GM18873 (cell line): ENCODE data around the gene POU6F1.

Experiments
- ATAC-seq: cut with Tn5 transposase; IDR thresholded peaks from one replicate; pipeline ENCODE4 v1.9.1; 2021; ENCODE audit warnings: mild to moderate bottlenecking, moderate library complexity, moderate number of reproducible peaks; ENCODE audit not compliant: unreplicated experiment, low FRiP score

Gene POU6F1

DNA sequence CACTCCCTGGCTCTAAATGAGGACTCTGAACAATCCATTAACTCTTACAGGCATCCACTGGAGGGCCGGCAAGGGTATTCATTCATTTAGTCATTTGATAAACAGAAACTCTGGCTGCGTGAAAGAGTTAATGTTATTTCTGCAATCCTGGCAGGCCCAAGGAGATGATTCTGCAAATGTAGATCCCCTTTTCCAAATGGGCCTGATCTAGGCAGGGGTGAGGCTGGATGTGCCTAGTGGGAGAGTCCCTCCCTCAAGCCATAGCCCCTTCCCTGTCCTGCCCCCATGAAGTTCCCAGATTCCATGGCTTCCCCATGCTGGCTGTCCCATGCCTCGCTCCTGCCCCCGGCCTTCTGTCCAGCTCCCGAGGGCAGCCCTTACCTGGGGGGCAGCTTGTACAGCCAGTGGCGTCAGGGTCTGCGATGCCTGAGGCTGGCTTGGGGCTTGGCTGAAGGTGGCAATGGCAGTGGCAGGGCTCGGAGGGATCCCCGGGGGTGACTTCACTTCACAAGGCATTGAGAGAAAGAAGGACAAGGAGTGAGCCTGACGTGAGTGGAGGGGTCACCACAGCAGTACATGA, 18.4 kb downstream of the POU6F1 start:
- ATAC-seq: no peak

GRCh38 chr12:51198568-51199365, 19.1 kb downstream of the POU6F1 start:
- ATAC-seq: no peak

DNA sequence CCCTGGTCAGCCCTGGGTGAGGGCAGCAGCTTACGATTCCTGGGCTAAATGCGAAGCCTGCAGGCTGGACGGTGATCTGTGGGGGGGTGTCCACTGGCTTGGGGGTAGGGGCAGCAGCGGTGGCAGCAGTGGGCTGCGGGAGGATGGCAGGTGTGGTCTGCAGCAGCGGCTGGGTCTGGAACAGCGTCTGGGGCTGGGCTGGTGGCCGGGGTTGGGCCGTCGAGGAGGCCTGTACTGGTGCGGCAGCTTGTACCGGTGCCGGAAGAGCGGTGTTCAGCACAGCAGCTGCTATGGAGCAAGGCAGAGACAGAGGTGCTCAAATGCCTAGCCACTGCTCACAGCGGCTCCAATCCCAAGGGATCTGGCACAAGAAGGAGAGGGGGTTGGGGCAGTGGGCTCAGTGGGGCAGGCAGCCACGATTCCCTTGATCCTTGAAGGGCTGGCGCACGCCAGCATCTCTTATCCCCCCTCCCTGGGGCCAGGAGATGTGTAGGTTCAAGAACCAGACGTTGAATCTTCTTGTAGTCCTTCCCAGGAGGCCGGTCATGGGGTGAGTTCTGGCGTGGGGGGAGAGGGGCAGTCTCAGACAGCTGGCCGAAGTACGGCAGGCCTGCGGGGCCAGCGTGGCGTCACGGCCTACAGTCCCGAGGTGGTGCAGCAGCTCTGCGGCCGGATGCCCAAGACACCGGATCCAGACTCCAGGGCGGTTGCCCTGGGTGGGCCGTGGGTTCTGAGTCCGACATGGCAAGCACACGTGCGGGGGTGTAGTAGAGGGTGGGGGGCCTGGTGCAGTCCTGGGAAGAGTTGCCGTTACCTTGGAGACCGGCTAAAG, 19.9 kb downstream of the POU6F1 start:
- no peak for ATAC-seq

DNA sequence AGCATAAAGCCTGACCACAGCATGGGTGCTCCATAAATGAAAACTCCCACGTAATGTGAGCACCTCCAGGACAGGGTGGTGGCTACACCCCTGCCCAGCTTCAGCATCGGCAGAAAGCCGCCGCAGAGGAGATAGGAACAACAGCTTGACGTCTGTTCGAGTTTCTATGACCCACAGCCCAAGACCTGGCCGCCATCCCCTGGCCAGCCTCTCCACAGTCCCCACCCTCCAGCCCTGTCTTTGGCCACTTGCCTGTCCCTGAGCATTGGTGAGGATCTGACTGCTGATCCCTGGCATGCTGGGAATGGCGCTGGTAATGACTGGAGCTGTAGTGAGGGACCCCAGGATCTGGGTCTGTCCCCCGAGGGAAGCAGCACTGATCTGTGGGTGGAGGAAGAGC, 21.3 kb downstream of the POU6F1 start:
- ATAC-seq: no peak

- ATAC-seq: no peak
These were observed 22.0 kb downstream of the POU6F1 start for GRCh38 chr12:51195841-51196240.

DNA sequence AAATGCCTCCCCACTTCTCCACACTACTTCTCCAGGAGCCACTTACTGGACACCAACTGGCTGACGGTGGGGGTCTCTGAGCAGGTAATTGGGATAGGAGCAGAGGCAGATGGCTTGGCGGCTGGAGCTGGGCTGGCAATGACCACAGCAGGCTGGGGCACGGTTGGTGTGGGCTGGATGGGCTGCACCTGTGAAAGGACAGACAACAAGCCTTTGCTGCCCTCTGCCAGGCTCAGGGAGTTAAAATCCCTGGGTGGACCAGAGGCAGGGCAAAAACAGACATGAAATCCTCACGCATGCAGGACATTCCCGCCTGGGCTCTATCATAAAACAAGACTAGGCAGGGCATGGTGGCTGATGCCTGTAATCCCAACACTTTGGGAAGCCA, 25.6 kb downstream of the POU6F1 start:
- ATAC-seq: no peak

DNA sequence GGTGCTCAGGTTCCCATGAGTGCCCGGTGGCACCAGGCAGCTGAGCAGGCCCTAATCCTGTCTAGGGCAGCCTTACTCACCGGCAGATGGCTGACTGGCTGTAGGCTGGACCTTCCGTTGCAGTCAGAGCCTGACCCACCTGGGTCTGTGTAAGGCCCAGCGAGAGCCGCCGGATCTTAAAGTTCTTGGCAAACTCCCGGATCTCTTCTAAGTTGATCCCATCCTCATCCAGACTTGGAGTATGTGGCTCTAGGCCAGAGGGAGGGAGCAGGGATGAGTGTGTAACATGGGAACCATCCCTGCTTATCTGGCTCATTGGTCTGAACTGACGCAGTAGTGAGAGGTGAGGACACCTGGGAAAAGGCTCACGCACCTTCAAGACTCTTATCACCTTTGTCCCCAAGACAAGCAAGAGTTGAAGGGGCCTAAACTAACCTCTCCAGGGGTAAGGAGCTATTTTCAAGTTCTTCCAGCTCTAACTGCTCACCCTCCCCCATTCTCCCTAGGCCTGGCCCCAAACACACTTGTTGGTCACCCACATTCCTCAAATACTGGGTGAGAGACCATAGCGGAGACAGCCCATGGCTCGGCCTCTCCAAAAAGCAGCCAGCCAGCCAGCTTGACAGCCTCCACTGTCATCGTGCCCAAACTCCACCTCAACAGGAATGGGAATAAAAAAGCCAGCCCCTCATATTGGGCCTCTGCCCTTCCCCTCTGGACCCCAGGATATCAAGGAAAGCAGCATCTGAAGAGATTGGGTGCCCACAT, 26.2 kb downstream of the POU6F1 start:
- ATAC-seq: no peak

GRCh38 chr12:51190820-51191219, 27.0 kb downstream of the POU6F1 start:
- ATAC-seq: no peak

DNA sequence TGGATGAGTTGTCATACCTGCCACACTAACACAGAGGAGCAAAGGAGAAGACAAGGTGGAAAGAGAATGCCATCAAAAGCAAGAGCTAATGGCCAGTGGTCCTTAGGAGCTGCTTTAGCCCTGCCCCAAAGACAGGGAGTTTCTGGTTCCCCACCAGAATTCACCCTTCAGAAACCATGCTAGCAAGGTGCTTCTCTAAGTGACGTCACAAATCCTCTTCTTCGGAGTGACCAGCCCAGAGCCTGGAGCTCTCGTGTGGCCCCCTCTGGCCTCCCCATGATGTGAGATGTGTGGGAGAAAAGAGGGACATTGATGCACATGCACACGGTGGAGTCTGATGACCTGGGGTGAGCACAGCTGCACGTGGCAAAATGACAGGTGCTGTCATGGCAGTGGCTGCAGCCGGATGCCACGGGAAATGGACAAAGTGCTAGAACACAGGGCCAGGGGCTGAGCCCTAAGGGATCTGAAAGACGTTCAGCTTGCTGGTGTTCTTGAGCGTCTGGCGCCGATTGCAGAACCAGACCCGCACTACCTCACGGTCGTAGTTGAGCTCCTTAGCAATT, 28.0 kb downstream of the POU6F1 start:
- ATAC-seq: no peak

GRCh38 chr12:51188359-51189051, 29.4 kb downstream of the POU6F1 start:
- ATAC-seq: no peak

DNA sequence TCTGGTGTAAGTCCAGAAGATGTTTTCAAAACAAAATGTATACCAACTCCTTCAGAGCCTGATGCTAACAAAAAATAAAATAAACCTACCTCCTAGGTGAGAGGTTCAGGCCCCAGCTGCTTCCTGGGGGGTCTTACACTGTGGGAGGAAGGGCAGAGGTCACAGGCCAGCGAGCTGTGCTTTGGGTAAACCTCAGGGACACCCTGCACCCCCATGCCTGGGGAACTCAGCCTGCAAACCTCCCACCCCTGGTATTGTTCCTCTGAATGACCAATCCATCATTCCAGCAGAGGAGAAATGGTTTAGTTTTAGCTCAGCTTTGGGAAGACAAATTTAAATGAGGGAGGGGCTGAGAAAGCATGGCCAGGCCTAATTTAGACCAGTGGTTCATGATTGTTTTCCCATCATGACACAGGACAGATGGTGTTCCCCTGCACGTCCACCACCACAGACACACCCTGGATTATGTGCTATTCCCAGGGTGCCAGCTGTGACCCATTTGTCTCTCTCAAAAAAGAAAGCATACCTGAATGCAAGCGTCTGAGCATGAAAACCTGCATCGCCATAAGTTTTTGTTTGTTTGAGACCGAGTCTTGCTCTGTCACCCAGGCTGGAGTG, 30.4 kb downstream of the POU6F1 start:
- ATAC-seq: no peak

DNA sequence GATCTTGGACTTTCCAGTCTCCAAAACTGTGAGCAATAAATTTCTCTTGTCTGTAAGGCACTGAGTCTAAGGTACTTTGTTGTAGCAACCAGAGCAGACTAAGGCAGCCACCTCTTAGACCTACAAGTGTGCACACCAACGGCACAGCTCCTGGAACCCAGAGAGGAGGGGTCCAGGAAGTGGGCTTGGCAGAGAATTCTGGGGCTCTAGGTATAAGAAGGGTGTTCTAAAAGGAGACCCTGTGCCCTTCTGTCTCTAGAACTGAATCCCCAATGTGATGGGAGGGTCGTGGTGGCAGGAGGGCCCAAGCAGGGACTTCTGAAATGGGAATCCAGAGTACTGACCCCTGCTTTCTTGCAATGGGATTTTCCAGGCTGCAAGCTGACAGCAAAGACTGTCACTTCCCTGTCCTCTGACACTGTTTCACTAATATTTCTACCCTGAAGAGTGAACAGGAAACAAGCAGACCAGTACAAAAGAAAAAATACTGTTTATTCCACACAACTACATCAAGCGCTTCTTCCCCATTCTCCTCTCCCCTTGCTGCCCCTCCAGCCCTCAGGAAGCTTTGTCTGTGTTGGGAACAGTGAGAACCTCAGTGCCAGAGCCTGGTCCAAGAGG, 31.3 kb downstream of the POU6F1 start:
- no peak for ATAC-seq

GRCh38 chr12:51185171-51185717, 32.6 kb downstream of the POU6F1 start:
- no peak for ATAC-seq

DNA sequence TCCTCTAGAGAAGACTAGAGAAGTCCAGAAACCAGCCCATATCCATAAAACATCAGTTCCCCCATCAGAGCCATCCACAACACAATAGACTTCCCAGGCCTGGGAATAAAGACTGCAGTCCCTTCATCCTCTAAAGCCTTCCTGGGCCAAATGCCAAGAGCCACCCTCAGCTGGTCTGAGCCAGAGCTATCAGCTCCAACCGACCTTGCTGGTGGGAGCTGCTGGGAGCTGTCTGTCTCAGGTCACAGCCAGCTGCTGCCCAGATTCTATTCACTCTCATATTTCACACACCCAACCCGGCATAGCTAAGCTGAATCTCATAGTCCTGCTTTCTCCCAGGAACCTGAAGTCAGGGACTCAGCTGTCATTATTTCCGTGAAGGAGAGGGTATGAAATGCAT, 34.0 kb downstream of the POU6F1 start:
- no peak for ATAC-seq

GRCh38 chr12:51183349-51183748, 34.5 kb downstream of the POU6F1 start:
- ATAC-seq: no peak

- no peak for ATAC-seq
These were observed 36.3 kb downstream of the POU6F1 start for GRCh38 chr12:51181558-51181957.

DNA sequence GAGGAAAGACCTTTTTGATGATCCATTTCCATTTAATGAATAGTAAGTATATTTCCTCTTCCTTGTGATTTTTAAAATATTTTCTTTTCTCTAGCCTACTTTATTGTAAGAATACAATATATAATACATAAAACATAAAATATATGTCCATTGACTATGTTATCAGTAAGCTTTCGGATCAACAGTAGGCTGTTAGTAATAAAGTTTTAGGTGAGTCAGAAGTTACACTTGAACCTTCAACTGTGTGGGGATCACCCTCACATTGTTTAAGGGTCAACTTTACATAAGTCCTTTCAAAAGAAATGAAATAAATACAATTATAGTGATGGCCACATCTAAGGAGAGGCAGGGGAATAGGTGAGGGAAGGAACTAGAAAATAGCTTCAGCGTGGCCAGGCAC, 40.0 kb downstream of the POU6F1 start:
- no peak for ATAC-seq

- ATAC-seq: no peak
These were observed 43.4 kb downstream of the POU6F1 start for GRCh38 chr12:51174501-51174900.
